H9 (cell line): ENCODE data around the gene NIM1K. TPM values are rescaled to one million over a fixed set of nuclear protein-coding genes. Genes with fewer than 3 reads are reported as not detected.

Source experiments
- DNase-seq: peaks from one replicate; pipeline ENCODE4 v3.0.0-alpha.2; 2017
- H2AFZ ChIP-seq: one replicate; pipeline ENCODE4 v1.6.1; 2013; ENCODE audit warnings: mild to moderate bottlenecking, low read length, control low read depth, moderate library complexity
- H2AK5ac ChIP-seq: 2 replicates; pipeline ENCODE4 v1.6.1; 2013; ENCODE audit warnings: low read length, control low read depth, mixed read lengths; ENCODE audit not compliant: insufficient read length
- H2BK120ac ChIP-seq: one replicate; pipeline ENCODE4 v1.6.1; 2013; ENCODE audit warnings: low read depth, mild to moderate bottlenecking, low read length, control low read depth, inconsistent platforms; ENCODE audit not compliant: poor library complexity, severe bottlenecking
- H2BK12ac ChIP-seq: 2 replicates; pipeline ENCODE4 v1.6.1; 2013; ENCODE audit warnings: low read length, control low read depth, mixed read lengths, low read depth; ENCODE audit not compliant: insufficient read length
- H2BK15ac ChIP-seq: 2 replicates; pipeline ENCODE4 v1.6.1; 2013; ENCODE audit warnings: low read depth, low read length, control low read depth
- H2BK20ac ChIP-seq: one replicate; pipeline ENCODE4 v1.6.1; 2013; ENCODE audit warnings: low read depth, mild to moderate bottlenecking, low read length, control low read depth, inconsistent platforms; ENCODE audit not compliant: poor library complexity, severe bottlenecking
- H2BK5ac ChIP-seq: 2 replicates; pipeline ENCODE4 v1.6.1; 2013; ENCODE audit warnings: low read length, control low read depth, mixed read lengths; ENCODE audit not compliant: insufficient read length
- H3K14ac ChIP-seq: 2 replicates; pipeline ENCODE4 v1.6.1; 2013; ENCODE audit warnings: low read length, control low read depth; ENCODE audit not compliant: insufficient read depth
- H3K18ac ChIP-seq: 2 replicates; pipeline ENCODE4 v1.6.1; 2013; ENCODE audit warnings: low read depth, mild to moderate bottlenecking, mixed read lengths, low read length, control low read depth; ENCODE audit not compliant: insufficient read length
- H3K23ac ChIP-seq: 2 replicates; pipeline ENCODE4 v1.6.1; 2013; ENCODE audit warnings: low read length, control low read depth, mixed read lengths, low read depth; ENCODE audit not compliant: insufficient read length
- H3K23me2 ChIP-seq: 2 replicates; pipeline ENCODE4 v1.6.1; 2013; ENCODE audit warnings: low read depth, mild to moderate bottlenecking, mixed read lengths, low read length, control low read depth; ENCODE audit not compliant: insufficient read length, poor library complexity, severe bottlenecking
- H3K27ac ChIP-seq: 2 replicates; pipeline ENCODE4 v1.5.1; 2013; ENCODE audit warnings: low read length, control low read depth, mixed read lengths, low read depth; ENCODE audit not compliant: insufficient read length
- H3K27me3 ChIP-seq: 2 replicates; pipeline ENCODE4 v1.6.1; 2013; ENCODE audit warnings: low read length, control low read depth, inconsistent platforms; ENCODE audit not compliant: insufficient read depth
- H3K4ac ChIP-seq: 2 replicates; pipeline ENCODE4 v1.6.1; 2013; ENCODE audit warnings: low read depth, mild to moderate bottlenecking, control low read depth, inconsistent platforms, low read length, moderate library complexity
- H3K4me1 ChIP-seq: 2 replicates; pipeline ENCODE4 v1.6.1; 2013; ENCODE audit warnings: low read length, control low read depth, inconsistent platforms; ENCODE audit not compliant: insufficient read depth
- H3K4me2 ChIP-seq: 2 replicates; pipeline ENCODE4 v1.6.1; 2013; ENCODE audit warnings: low read length, control low read depth, mixed read lengths; ENCODE audit not compliant: insufficient read length, insufficient read depth
- H3K56ac ChIP-seq: 2 replicates; pipeline ENCODE4 v1.6.1; 2013; ENCODE audit warnings: low read depth, mild to moderate bottlenecking, mixed read lengths, low read length, control low read depth; ENCODE audit not compliant: insufficient read length
- H3K79me1 ChIP-seq: 2 replicates; pipeline ENCODE4 v1.6.1; 2013; ENCODE audit warnings: low read depth, mild to moderate bottlenecking, moderate library complexity, low read length, control low read depth, inconsistent platforms; ENCODE audit not compliant: insufficient read depth, poor library complexity, severe bottlenecking
- H3K79me2 ChIP-seq: 2 replicates; pipeline ENCODE4 v1.6.1; 2013; ENCODE audit warnings: low read length, control low read depth, inconsistent platforms; ENCODE audit not compliant: insufficient read depth
- H3K9ac ChIP-seq: 2 replicates; pipeline ENCODE4 v1.6.1; 2013; ENCODE audit warnings: low read length, control low read depth, mixed read lengths; ENCODE audit not compliant: insufficient read length; ENCODE audit errors: extremely low read depth
- H3K9me3 ChIP-seq: one replicate; pipeline ENCODE4 v1.6.1; 2013; ENCODE audit warnings: low read depth, low read length, inconsistent platforms; ENCODE audit not compliant: control insufficient read depth
- H3T11ph ChIP-seq: one replicate; pipeline ENCODE4 v1.6.1; 2013; ENCODE audit warnings: mild to moderate bottlenecking, low read length, control low read depth, inconsistent platforms
- H4K20me1 ChIP-seq: one replicate; pipeline ENCODE4 v1.6.1; 2013; ENCODE audit not compliant: control insufficient read depth, insufficient read length, insufficient read depth
- H4K5ac ChIP-seq: 2 replicates; pipeline ENCODE4 v1.6.1; 2013; ENCODE audit warnings: low read depth, mild to moderate bottlenecking, mixed read lengths, low read length, control low read depth; ENCODE audit not compliant: insufficient read length
- H4K8ac ChIP-seq: replicated peaks from 2 replicates; pipeline ENCODE4 v1.6.1; 2013; ENCODE audit warnings: low read length, control low read depth, mixed read lengths, low read depth; ENCODE audit not compliant: insufficient read length
- H4K91ac ChIP-seq: 2 replicates; pipeline ENCODE4 v1.6.1; 2013; ENCODE audit warnings: low read depth, mild to moderate bottlenecking, moderate library complexity, mixed read lengths, low read length, control low read depth; ENCODE audit not compliant: insufficient read length
- H3K27ac Mint-ChIP-seq, 3 experiments: 2 replicates in 2 of 3; 3 replicates in 1 of 3; pipeline ENCODE4 v1.8.0; 2020 to 2021; ENCODE audit warnings: mixed read lengths in 3 of 3, mild to moderate bottlenecking in 1 of 3, moderate library complexity in 1 of 3
- H3K27me3 Mint-ChIP-seq: 2 replicates; pipeline ENCODE4 v1.8.0; 2021; ENCODE audit warnings: low read depth, mild to moderate bottlenecking, moderate library complexity, mixed read lengths
- H3K36me3 Mint-ChIP-seq, 3 experiments: 2 replicates in 2 of 3; 3 replicates in 1 of 3; pipeline ENCODE4 v1.8.0; 2020 to 2021; ENCODE audit warnings: low read depth in 3 of 3, mixed read lengths in 3 of 3; ENCODE audit not compliant: insufficient read depth in 1 of 3
- H3K4me1 Mint-ChIP-seq, 2 experiments: 2 replicates each; pipeline ENCODE4 v1.8.0; 2020; ENCODE audit warnings: mixed read lengths in 2 of 2
- H3K4me3 Mint-ChIP-seq, 2 experiments: 2 replicates in 1 of 2; 3 replicates in 1 of 2; pipeline ENCODE4 v1.8.0; 2020 to 2021; ENCODE audit warnings: mild to moderate bottlenecking in 2 of 2, mixed read lengths in 2 of 2, moderate library complexity in 1 of 2
- H3K9me3 Mint-ChIP-seq, 2 experiments: 2 replicates in 1 of 2; 3 replicates in 1 of 2; pipeline ENCODE4 v1.8.0; 2020; ENCODE audit warnings: mild to moderate bottlenecking in 2 of 2, mixed read lengths in 2 of 2, moderate library complexity in 1 of 2
- WGBS: extraction: QIAGEN DNeasy Blood & Tissue Kit; methylation state at CpG from one replicate; pipeline ENCODE4 v1.1.7; 2013; ENCODE audit warnings: missing lambda C conversion rate, low lambda C conversion rate, mixed read lengths; ENCODE audit not compliant: insufficient read length; ENCODE audit errors: extremely low coverage; 5-methylcytosine and 5-hydroxymethylcytosine counted together
- total RNA-seq: library from RNA; stranded (reverse); gene quantifications from 2 replicates; pipeline ENCODE4 v1.2.1, GENCODE V29; 2021
- TF ChIP-seq, protein P1 (sequence below): fragments of 200-600 bp; sonication (generic); conservative IDR thresholded peaks from 3 replicates; pipeline ENCODE4 v1.8.0; 2021; ENCODE audit warnings: antibody characterized with exemption, mild to moderate bottlenecking

NIM1K gene
- total RNA-seq, 1 experiment from 2014 or later = 0.07 TPM

GRCh38 chr5:43312699-43313034 is 120.6 kb downstream of the NIM1K start:
- no peak overlapping the region for H3T11ph ChIP-seq
- no peak overlapping the region for H3K23ac ChIP-seq
- H3K14ac ChIP-seq = peak overlapping the region; percentile 89
- H3K18ac ChIP-seq = peak overlapping the region; percentile 43
- H4K5ac ChIP-seq = no peak overlapping the region
- peaks cover 54% of the 10 kb centered on the region; the same call in 1 of the 2 replicates for H3K79me2 ChIP-seq
- Mint-ChIP-seq H3K27me3 (peaks cover 1% of the 10 kb centered on the region), H3K36me3 (peaks cover 13 to 33% (median 30%) of the 10 kb centered on the region in 3 experiments), H3K9me3 (peaks cover 2 to 9% of the 10 kb centered on the region in 2 experiments; a peak in 4 of 5 replicates), H3K4me1 (peaks cover 47 to 53% of the 10 kb centered on the region in 2 experiments), H3K27ac (peak overlapping the region; percentile 97 to 99 (median 98)), H3K4me3 (peak overlapping the region; percentile 96 to 100)
- no peak overlapping the region for H2AK5ac ChIP-seq
- peak overlapping the region; percentile 87 for H3K4me2 ChIP-seq
- H3K4ac ChIP-seq = no peak overlapping the region
- H3K79me1 ChIP-seq = no peaks in the 10 kb centered on the region
- TF ChIP-seq, protein P1, sequence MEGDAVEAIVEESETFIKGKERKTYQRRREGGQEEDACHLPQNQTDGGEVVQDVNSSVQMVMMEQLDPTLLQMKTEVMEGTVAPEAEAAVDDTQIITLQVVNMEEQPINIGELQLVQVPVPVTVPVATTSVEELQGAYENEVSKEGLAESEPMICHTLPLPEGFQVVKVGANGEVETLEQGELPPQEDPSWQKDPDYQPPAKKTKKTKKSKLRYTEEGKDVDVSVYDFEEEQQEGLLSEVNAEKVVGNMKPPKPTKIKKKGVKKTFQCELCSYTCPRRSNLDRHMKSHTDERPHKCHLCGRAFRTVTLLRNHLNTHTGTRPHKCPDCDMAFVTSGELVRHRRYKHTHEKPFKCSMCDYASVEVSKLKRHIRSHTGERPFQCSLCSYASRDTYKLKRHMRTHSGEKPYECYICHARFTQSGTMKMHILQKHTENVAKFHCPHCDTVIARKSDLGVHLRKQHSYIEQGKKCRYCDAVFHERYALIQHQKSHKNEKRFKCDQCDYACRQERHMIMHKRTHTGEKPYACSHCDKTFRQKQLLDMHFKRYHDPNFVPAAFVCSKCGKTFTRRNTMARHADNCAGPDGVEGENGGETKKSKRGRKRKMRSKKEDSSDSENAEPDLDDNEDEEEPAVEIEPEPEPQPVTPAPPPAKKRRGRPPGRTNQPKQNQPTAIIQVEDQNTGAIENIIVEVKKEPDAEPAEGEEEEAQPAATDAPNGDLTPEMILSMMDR = no peak
- H3K27ac ChIP-seq = peak overlapping the region; percentile 17
- no peak overlapping the region for H2BK120ac ChIP-seq
- WGBS = no CpG with 5 or more reads among the region's 9 CpGs
- no peak overlapping the region for H2BK12ac ChIP-seq
- H2BK20ac ChIP-seq = no peak overlapping the region
- no peaks in the 10 kb centered on the region for H3K9me3 ChIP-seq
- no peak overlapping the region for H4K91ac ChIP-seq
- H2BK5ac ChIP-seq = peak overlapping the region; percentile 71
- no peak overlapping the region for H4K8ac ChIP-seq
- peak overlapping the region; percentile 96 for H3K9ac ChIP-seq
- peaks cover 3% of the 10 kb centered on the region; the same call in 1 of the 2 replicates for H3K4me1 ChIP-seq
- DNase-seq = no peak
- H3K27me3 ChIP-seq = no peaks in the 10 kb centered on the region
- peak overlapping the region; percentile 35 for H3K56ac ChIP-seq
- H3K23me2 ChIP-seq = peaks cover 13% of the 10 kb centered on the region
- no peak overlapping the region for H2BK15ac ChIP-seq
- no peak overlapping the region for H2AFZ ChIP-seq
- H4K20me1 ChIP-seq = peaks cover 3% of the 10 kb centered on the region
